GM12874 (cell line): ENCODE data around the gene FAM53A.

Experiments
- CTCF ChIP-seq: IDR thresholded peaks from 2 replicates; pipeline ENCODE4 v1.5.1; 2011; ENCODE audit warnings: low read depth, mild to moderate bottlenecking, control low read depth, low read length, moderate library complexity; ENCODE audit not compliant: insufficient read depth

Gene FAM53A

GRCh38 chr4:1713003-1713851 is 29.1 kb upstream of the FAM53A start:
- TF ChIP-seq CTCF: no peak

GRCh38 chr4:1712216-1713002 is 28.3 kb upstream of the FAM53A start, which contains the start of gene SLBP:
SLBP (minus strand) TSS chr4:1712319; CDS start chr4:1712188, 131 bp downstream.
- no peak for TF ChIP-seq CTCF

- TF ChIP-seq CTCF: no peak
Measured at GRCh38 chr4:1711571-1712215, 27.6 kb upstream of the FAM53A start.

GRCh38 chr4:1711055-1711570 is 27.0 kb upstream of the FAM53A start:
- no peak for TF ChIP-seq CTCF

GRCh38 chr4:1708581-1708980 is 24.5 kb upstream of the FAM53A start:
- no peak for TF ChIP-seq CTCF

- TF ChIP-seq CTCF: no peak
Measured at GRCh38 chr4:1706358-1706757, 22.2 kb upstream of the FAM53A start.

- TF ChIP-seq CTCF: no peak
Measured at GRCh38 chr4:1705732-1706131, 21.6 kb upstream of the FAM53A start.
